Epithelial cell of esophagus (primary cell): Measurements from ENCODE around the gene PNPO.
A peak's percentile ranks its signal among the peaks of the same experiment; 100 is the strongest.

Experiments used
- DNase-seq: peaks from one replicate; pipeline ENCODE4 v3.0.0; 2010; ENCODE audit warnings: low read depth
- H3K4me3 ChIP-seq: 2 replicates; pipeline ENCODE4 v1.5.1; 2011; ENCODE audit warnings: mild to moderate bottlenecking, low read length, control low read depth
- CTCF ChIP-seq: IDR thresholded peaks from 2 replicates; pipeline ENCODE4 v1.5.1; 2011; ENCODE audit warnings: low read depth, mild to moderate bottlenecking, low read length, control low read depth, inconsistent platforms; ENCODE audit not compliant: insufficient read depth; ENCODE audit errors: missing control alignments

PNPO gene

GRCh38 chr17:47949946-47950345 lies 8.6 kb downstream of the PNPO start:
- DNase-seq, result no peak
- H3K4me3 ChIP-seq, result no peak overlapping the region
- no peak for TF ChIP-seq CTCF

- DNase-seq, result no peak
- TF ChIP-seq CTCF, result no peak
- H3K4me3 ChIP-seq, result no peak overlapping the region
Measured at GRCh38 chr17:47950448-47950847, 9.1 kb downstream of the PNPO start.

- H3K4me3 ChIP-seq, result no peak overlapping the region
- DNase-seq, result no peak
- TF ChIP-seq CTCF, result no peak
Measured at GRCh38 chr17:47952171-47953021, 11.0 kb downstream of the PNPO start.

- H3K4me3 ChIP-seq, result no peak overlapping the region
- peak; percentile 19 for TF ChIP-seq CTCF
- no peak for DNase-seq
Measured at GRCh38 chr17:47953909-47954308, 12.5 kb downstream of the PNPO start.

GRCh38 chr17:47955497-47956461 lies 14.4 kb downstream of the PNPO start:
- peak overlapping the region; percentile 10 for H3K4me3 ChIP-seq
- no peak for TF ChIP-seq CTCF
- DNase-seq, result peak; percentile 29

GRCh38 chr17:47956791-47957590 lies 15.6 kb downstream of the PNPO start:
- no peak for DNase-seq
- H3K4me3 ChIP-seq, result peak overlapping the region; percentile 50
- no peak for TF ChIP-seq CTCF
